GM21737 (cell line): ENCODE results near the gene PHACTR3.

ENCODE experiments used
- ATAC-seq: cut with Tn5 transposase; IDR thresholded peaks from one replicate; pipeline ENCODE4 v1.9.1; 2021; ENCODE audit warnings: mild to moderate bottlenecking, moderate library complexity; ENCODE audit not compliant: unreplicated experiment

Gene PHACTR3

GRCh38 chr20:59726281-59726595 lies 121.9 kb downstream of the PHACTR3 start:
- no peak for ATAC-seq

GRCh38 chr20:59728722-59729430 lies 124.5 kb downstream of the PHACTR3 start:
- no peak for ATAC-seq

GRCh38 chr20:59729506-59729905 lies 125.2 kb downstream of the PHACTR3 start:
- no peak for ATAC-seq

GRCh38 chr20:59730722-59731121 lies 126.4 kb downstream of the PHACTR3 start:
- no peak for ATAC-seq

- ATAC-seq = no peak
Observed at GRCh38 chr20:59731376-59731775, 127.0 kb downstream of the PHACTR3 start.

GRCh38 chr20:59733351-59733750 lies 129.0 kb downstream of the PHACTR3 start:
- no peak for ATAC-seq

- ATAC-seq = no peak
Observed at GRCh38 chr20:59735486-59735885, 131.1 kb downstream of the PHACTR3 start.

- no peak for ATAC-seq
Observed at GRCh38 chr20:59735917-59736316, 131.6 kb downstream of the PHACTR3 start.

GRCh38 chr20:59736366-59736765 lies 132.0 kb downstream of the PHACTR3 start:
- no peak for ATAC-seq

- no peak for ATAC-seq
Observed at GRCh38 chr20:59737073-59737666, 132.8 kb downstream of the PHACTR3 start.

GRCh38 chr20:59737816-59738215 lies 133.5 kb downstream of the PHACTR3 start:
- ATAC-seq = no peak

GRCh38 chr20:59738851-59739250 lies 134.5 kb downstream of the PHACTR3 start:
- ATAC-seq = no peak

GRCh38 chr20:59740621-59741020 lies 136.3 kb downstream of the PHACTR3 start:
- ATAC-seq = no peak

GRCh38 chr20:59741073-59741472 lies 136.7 kb downstream of the PHACTR3 start:
- no peak for ATAC-seq

- ATAC-seq = no peak
Observed at GRCh38 chr20:59742351-59743095, 138.2 kb downstream of the PHACTR3 start.

GRCh38 chr20:59743308-59743707 lies 139.0 kb downstream of the PHACTR3 start:
- ATAC-seq = no peak

- no peak for ATAC-seq
Observed at GRCh38 chr20:59743767-59744485, 139.6 kb downstream of the PHACTR3 start.

- no peak for ATAC-seq
Observed at GRCh38 chr20:59744756-59745155, 140.4 kb downstream of the PHACTR3 start.

GRCh38 chr20:59745201-59745600 lies 140.9 kb downstream of the PHACTR3 start:
- ATAC-seq = no peak

GRCh38 chr20:59745716-59746115 lies 141.4 kb downstream of the PHACTR3 start:
- ATAC-seq = no peak

- no peak for ATAC-seq
Observed at GRCh38 chr20:59746155-59746554, 141.8 kb downstream of the PHACTR3 start.
